ENCODE measurements around the gene MARCHF2.

DNA sequence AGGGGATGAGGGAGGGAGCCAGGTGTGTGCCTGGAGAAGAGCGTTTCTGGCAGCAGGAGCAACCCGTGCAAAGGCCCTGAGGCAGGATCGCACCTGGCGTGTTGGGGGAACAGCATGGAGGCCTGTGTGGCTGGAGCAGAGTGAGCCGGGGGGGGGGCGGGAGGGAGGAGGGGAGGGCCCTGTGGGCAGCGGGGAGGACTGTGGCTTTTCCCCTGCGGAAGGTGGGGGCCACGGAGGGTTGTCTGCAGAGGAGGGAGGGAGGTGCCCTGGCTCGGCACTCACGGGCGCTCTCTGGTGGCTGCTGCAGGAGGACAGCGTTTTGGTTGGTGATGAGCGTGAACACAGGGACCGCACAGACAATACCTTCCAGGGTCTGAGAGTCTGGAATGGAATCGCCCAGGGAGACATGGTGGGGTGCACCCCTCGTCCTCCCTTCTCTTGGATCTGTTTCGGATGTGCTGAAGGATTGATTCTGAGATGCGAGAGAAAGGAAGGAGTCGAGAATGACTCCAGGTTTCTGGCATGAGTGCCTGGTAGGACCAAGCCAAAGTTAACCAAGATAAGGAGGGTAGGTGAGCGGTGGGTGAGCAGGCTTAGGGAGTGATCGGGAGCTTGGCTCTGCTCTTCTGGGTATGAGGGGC lies 16.4 kb upstream of the MARCHF2 start:
- TF ChIP-seq EZH2phosphoT487 (IDR thresholded peaks at IDR 0.05; ENCODE audit: borderline replicate concordance, low read length), result no peak
- peak; percentile 83 for TF ChIP-seq CTCF (conservative IDR thresholded peaks at IDR 0.05; ENCODE audit: low read depth, low read length)

Data from PC-3 (cell line).